AG04449 (cell line): ENCODE data around the gene TENT4B.

Source experiments
- CTCF ChIA-PET: fragments of 350-600 bp; formaldehyde crosslinking; extraction: SDS; loops from one replicate; lab custom pipeline; 2021; ENCODE audit warnings: antibody characterized with exemption; lab: Yijun Ruan, JAX
- POLR2A ChIA-PET: fragments of 400-600, 350-600 bp; formaldehyde crosslinking; extraction: SDS; loops from one replicate; lab custom pipeline; 2020; ENCODE audit warnings: antibody characterized with exemption, inconsistent platforms; lab: Yijun Ruan, JAX
- DNase-seq: peaks from one replicate; pipeline ENCODE4 v3.0.0-alpha.2; 2010; ENCODE audit warnings: low read depth, low spot score
- H3K4me3 ChIP-seq: 2 replicates; pipeline ENCODE4 v1.5.1; 2011; ENCODE audit warnings: low read depth, mild to moderate bottlenecking, control low read depth, low read length
- CTCF ChIP-seq: IDR thresholded peaks from one replicate; pipeline ENCODE4 v1.5.1; 2011; ENCODE audit warnings: mild to moderate bottlenecking, moderate library complexity, low read length, control low read depth, inconsistent platforms; ENCODE audit not compliant: insufficient read depth; ENCODE audit errors: missing control alignments

TENT4B gene

GRCh38 chr16:50136399-50136798 lies 16.7 kb upstream of the TENT4B start:
- no peak overlapping the region for H3K4me3 ChIP-seq
- ChIA-PET POLR2A (no interaction called here), CTCF (interaction anchor here (0.9 to 1.4 kb wide), 4 partner anchors 14 to 218 kb away, joined by 3 to 8 read pairs (median 4); no protein-coding TSS in a partner anchor)
- no peak for DNase-seq
- TF ChIP-seq CTCF = no peak

GRCh38 chr16:50137268-50137667 lies 15.8 kb upstream of the TENT4B start:
- no peak for TF ChIP-seq CTCF
- ChIA-PET POLR2A (no interaction called here), CTCF (no interaction called here)
- no peak overlapping the region for H3K4me3 ChIP-seq
- DNase-seq = no peak

- no peak for DNase-seq
- POLR2A ChIA-PET = no interaction called here
- CTCF ChIA-PET = interaction anchor here (0.6 to 1.1 kb wide), 2 partner anchors 12 to 71 kb away, joined by 3 read pairs; no protein-coding TSS in a partner anchor
- no peak overlapping the region for H3K4me3 ChIP-seq
- no peak for TF ChIP-seq CTCF
These were observed 13.5 kb upstream of the TENT4B start for GRCh38 chr16:50139580-50139979.

- CTCF ChIA-PET = no interaction called here
- no peak overlapping the region for H3K4me3 ChIP-seq
- POLR2A ChIA-PET = no interaction called here
- TF ChIP-seq CTCF = no peak
- DNase-seq = no peak
These were observed 8.9 kb upstream of the TENT4B start for GRCh38 chr16:50144211-50144610.

GRCh38 chr16:50146479-50147435 lies 6.3 kb upstream of the TENT4B start:
- H3K4me3 ChIP-seq = no peak overlapping the region
- ChIA-PET POLR2A (no interaction called here), CTCF (interaction anchor here (1.0 kb wide), 1 partner anchor 122 kb away, joined by 4 read pairs; the partner anchor contains the start of gene CNEP1R1)
- TF ChIP-seq CTCF = no peak
- DNase-seq = no peak

- DNase-seq = no peak
- no peak for TF ChIP-seq CTCF
- POLR2A ChIA-PET = no interaction called here
- H3K4me3 ChIP-seq = no peak overlapping the region
- CTCF ChIA-PET = interaction anchor here (0.9 to 1.9 kb wide), 4 partner anchors 12 to 126 kb away, joined by 3 to 19 read pairs (median 5); partner anchors contain the start of gene CNEP1R1
These were observed 1.8 kb upstream of the TENT4B start for GRCh38 chr16:50151322-50151721.
